Fibroblast of the aortic adventitia (primary cell): ENCODE measurements around the gene SLC25A52. TPM values are rescaled to one million over a fixed set of nuclear protein-coding genes. Genes with fewer than 3 reads are reported as not detected.

Experiments used
- DNase-seq: peaks from one replicate; pipeline ENCODE4 v3.0.0-alpha.2; 2010; ENCODE audit warnings: low read depth
- H3K4me3 ChIP-seq: 2 replicates; pipeline ENCODE4 v1.5.1; 2011; ENCODE audit warnings: low read depth, mild to moderate bottlenecking, control low read depth, low read length, moderate library complexity
- CTCF ChIP-seq: IDR thresholded peaks from 2 replicates; pipeline ENCODE4 v1.5.1; 2011; ENCODE audit warnings: mild to moderate bottlenecking, low read length, control low read depth, inconsistent platforms; ENCODE audit not compliant: insufficient read depth
- total RNA-seq: library from RNA; depleted of rRNA; stranded (reverse); fragments of >200 nt; gene quantifications from 2 replicates; pipeline ENCODE4 v1.2.3, GENCODE V29; 2012; ENCODE audit warnings: low replicate concordance

The SLC25A52 gene
- total RNA-seq, 1 donor: not detected

DNA sequence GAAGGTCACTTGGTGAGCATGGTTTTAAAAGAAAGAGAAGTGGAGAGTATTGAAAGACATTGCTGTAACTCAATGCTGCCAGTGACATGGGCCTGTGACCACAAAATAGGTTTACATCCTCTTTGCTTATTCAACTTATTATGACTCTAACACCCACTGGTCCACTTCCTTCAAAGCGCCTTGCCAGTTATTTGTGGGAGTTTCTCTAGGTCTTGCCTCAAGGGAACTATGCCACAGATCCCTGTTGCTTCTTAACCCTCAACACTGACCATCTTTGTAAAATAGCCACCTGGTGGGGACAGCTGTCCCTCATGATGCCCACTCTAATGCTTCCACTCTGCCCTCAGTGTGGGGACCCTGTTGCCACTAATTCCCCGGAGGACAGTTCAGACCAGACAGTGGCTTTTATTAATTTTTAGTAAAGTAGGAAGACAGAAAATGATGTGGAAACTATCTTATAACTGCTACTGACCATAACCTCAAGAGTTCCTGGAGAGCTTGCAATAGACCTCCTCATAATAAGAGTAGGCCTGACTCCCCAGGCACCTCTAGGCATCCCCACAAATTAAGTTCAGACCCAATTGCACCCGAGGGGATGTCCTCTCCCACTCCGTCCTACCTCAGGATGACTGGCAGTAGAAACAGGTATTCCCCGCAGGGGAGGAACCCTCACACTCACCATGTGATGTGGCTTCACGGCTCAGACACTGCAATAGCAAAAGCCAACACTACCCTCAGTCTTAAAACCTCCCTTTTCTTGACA, 31.3 kb upstream of the SLC25A52 start:
- no peak for TF ChIP-seq CTCF
- H3K4me3 ChIP-seq: no peak overlapping the region
- DNase-seq: no peak

DNA sequence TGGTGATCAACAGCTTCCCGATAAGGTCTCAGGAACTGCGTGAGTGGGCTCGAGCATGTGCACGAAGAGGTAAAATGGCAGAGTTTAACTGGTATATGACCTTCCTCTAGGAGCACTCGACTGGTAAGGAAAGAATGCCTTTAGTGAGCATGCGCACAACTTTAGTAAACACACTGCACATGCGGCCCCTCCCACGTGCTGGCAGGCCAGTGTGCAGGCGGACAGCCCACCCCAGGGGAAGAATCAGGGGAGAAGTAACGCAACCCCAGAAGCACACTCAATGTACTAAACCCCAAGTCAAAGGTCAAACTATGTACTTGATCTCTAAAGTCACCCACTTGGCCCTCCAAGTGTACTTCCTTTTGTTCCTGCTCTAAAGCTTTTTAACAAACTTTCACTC, 28.7 kb upstream of the SLC25A52 start:
- no peak for TF ChIP-seq CTCF
- DNase-seq: no peak
- H3K4me3 ChIP-seq: no peak overlapping the region

DNA sequence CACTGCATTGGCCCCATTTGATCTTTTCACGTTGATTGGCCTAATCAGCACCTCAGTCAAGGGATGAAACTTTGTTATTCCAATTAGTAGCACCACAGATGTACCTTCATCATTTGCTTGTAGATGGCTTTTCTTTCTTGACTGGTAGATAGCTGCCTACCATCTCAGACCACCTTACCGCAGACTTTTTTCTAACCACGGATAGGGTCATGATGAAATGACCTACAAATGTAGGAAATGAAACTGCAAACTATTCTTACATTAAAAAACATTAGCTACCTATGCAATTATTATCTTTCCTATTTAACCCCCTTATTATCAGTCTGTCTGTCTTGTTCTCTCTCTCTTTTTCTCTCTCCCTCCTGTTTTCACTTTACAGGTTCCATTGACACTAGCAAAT, 22.4 kb upstream of the SLC25A52 start:
- TF ChIP-seq CTCF: no peak

GRCh38 chr18:31778391-31778950, 17.8 kb upstream of the SLC25A52 start:
- H3K4me3 ChIP-seq: no peak overlapping the region
- TF ChIP-seq CTCF: no peak
- DNase-seq: no peak

More for the DNA sequence above, 22.4 kb upstream of the SLC25A52 start:
- no peak overlapping the region for H3K4me3 ChIP-seq
- no peak for DNase-seq

DNA sequence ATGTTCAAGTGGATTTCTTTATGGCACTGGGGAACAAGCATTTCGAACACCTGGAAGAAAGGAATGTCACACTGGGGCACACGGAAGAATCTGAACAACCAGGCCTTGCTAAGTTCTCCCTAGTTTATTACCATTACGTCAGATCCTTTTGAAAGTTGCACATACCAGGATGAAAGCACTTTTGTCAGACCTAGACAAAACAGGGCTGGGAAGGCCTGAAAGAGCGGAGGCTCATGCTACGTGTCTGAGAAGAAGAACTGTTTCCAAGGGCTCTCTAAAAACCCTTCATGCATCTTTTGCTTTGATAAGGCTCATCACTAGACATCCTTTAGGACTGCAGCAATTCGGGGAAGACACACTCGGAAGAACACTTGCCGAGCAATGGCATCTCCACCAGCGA, 15.4 kb upstream of the SLC25A52 start:
- no peak for TF ChIP-seq CTCF
- H3K4me3 ChIP-seq: no peak overlapping the region
- no peak for DNase-seq

DNA sequence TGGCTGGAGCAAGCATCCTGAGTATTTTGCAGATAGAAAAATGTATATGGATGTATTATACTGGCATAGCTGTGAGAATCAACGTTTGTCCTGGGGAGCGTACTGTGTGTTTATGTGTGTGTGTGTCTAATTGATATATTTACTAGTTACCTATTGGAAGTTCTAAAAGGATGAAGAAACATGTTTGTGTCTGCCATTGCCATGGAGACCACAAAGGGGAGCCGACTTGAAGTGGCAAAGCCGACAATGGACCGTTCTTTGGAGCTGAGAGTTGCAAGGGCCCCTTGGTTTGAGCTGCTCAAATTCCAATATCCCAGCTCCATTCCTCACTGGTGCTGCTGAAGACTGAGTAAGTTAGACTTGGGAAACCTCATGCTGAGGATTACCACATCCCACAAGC, 14.3 kb upstream of the SLC25A52 start:
- no peak overlapping the region for H3K4me3 ChIP-seq
- no peak for DNase-seq
- TF ChIP-seq CTCF: no peak

DNA sequence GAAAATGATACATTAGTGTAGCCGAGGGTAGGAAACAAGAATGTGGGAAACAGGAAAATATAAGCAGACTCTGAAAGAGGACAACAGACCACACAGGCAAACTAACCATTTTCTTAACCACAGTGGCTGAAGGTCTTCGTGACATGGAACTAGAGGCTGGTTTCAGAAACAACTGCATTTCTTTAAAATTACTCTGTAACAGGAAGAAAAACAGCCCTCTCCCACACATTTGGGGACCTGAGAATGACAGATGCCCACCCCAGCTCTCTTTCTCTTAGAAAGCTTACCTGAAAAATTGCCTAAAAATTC, 13.8 kb upstream of the SLC25A52 start:
- no peak overlapping the region for H3K4me3 ChIP-seq
- no peak for DNase-seq
- no peak for TF ChIP-seq CTCF
